ENCODE measurements around the gene ADGRF4. TPM values are rescaled to one million over a fixed set of nuclear protein-coding genes. Genes with fewer than 3 reads are reported as not detected.

ADGRF4 gene
- total and polyA plus RNA-seq, 9 of the 15 experiments (the other 6 are each of a cell fraction or from before 2014, with no cell fraction given): not detected

DNA sequence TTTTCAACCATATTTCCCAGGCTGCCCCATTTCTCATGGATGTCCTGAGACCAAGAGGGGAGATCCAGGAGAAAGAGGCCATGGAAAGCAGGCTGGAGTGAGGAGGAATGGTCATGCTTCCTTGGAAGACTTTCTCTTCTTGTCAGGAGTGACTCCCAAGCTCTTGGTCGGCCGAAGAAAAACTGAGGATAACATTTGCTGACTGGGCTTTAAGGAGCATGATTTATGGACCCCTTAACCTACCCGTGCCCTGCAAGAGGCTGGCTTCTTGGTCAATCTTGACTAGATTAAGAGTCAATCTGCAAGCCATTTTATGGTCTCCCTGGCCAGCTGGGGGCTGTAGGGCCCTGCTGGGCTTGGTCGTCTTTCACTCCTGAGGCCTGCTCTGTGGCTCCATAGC lies 22.8 kb downstream of the ADGRF4 start:
- WGBS (ENCODE audit: insufficient coverage, low coverage, missing lambda C conversion rate): 0% methylated on average over 4 of the region's 4 CpGs
- in situ Hi-C loops (cut with MboI): no loop called here
- no peak overlapping the region for H2AFZ ChIP-seq (ENCODE audit: low read depth, low read length)
- FAIRE-seq (no peak), ATAC-seq (peak; percentile 54), DNase-seq (ENCODE audit: extremely low read depth in 1 of 4, low spot score in 3 of 4) (no peak)
- H3K4me2 ChIP-seq (ENCODE audit: insufficient read depth, low read length): no peak overlapping the region
- no peaks in the 10 kb centered on the region for H4K20me1 ChIP-seq (replicated peaks; ENCODE audit: control insufficient read depth, insufficient read depth, low read length)
- CTCF ChIA-PET (ENCODE audit: low intra/inter-chr PET ratio): interaction anchor here (0.5 to 0.6 kb wide), 2 partner anchors 65 to 307 kb away, joined by 3 read pairs; no protein-coding TSS in a partner anchor
- POLR2A ChIA-PET: interaction anchor here (0.6 to 0.8 kb wide), 4 partner anchors 8 to 44 kb away, joined by 3 read pairs; no protein-coding TSS in a partner anchor
- BruUV-seq (replicated peaks): no TSS peak
- no peak overlapping the region for H3K27ac ChIP-seq (ENCODE audit: extremely low read depth, low read depth, low read length)
- H3K79me2 ChIP-seq (ENCODE audit: control insufficient read depth, insufficient read depth, low read length): no peaks in the 10 kb centered on the region
- no peaks in the 10 kb centered on the region for H3K4me1 ChIP-seq (replicated peaks in 1 of 2; ENCODE audit: control insufficient read depth in 2 of 2, insufficient read depth in 2 of 2, low read length in 2 of 2)
- H3K9ac ChIP-seq (ENCODE audit: insufficient read depth in 1 of 2, low read depth in 2 of 2, low read length in 2 of 2): no peak overlapping the region
- H3K4me3 ChIP-seq: no peak overlapping the region
- no peaks in the 10 kb centered on the region for H3K9me3 ChIP-seq (replicated peaks; ENCODE audit: control insufficient read depth, insufficient read depth, low read depth, low read length)
- H3K27me3 ChIP-seq (ENCODE audit: control insufficient read depth in 2 of 2, insufficient read depth in 2 of 2, low read length in 2 of 2): peaks cover 0 to 15% of the 10 kb centered on the region in 2 experiments; a peak in 3 of 5 replicates
- H3K36me3 ChIP-seq (ENCODE audit: control insufficient read depth, insufficient read depth, low read length): no peaks in the 10 kb centered on the region
- intact Hi-C loops (cut with micrococcal nuclease): no loop called here
- H3K9me1 ChIP-seq (ENCODE audit: control insufficient read depth, insufficient read depth, low read length): no peaks in the 10 kb centered on the region
- 0 out of 2 replicates have a peak, but pooled peaks have one; percentile 26 for TF ChIP-seq MAFF (IDR thresholded peaks at IDR 0.05; ENCODE audit: low read length)
- peak; percentile 22; the same call in 1 of the 2 replicates for TF ChIP-seq C11orf30 (IDR thresholded peaks at IDR 0.05; ENCODE audit: low read depth)
- peak; percentile 55; the same call in 1 of the 2 replicates for TF ChIP-seq ZNF316 (IDR thresholded peaks at IDR 0.05)
- TF ChIP-seq ESRRB (CRISPR knock-in tag; IDR thresholded peaks at IDR 0.05; ENCODE audit: borderline replicate concordance): no peak

DNA sequence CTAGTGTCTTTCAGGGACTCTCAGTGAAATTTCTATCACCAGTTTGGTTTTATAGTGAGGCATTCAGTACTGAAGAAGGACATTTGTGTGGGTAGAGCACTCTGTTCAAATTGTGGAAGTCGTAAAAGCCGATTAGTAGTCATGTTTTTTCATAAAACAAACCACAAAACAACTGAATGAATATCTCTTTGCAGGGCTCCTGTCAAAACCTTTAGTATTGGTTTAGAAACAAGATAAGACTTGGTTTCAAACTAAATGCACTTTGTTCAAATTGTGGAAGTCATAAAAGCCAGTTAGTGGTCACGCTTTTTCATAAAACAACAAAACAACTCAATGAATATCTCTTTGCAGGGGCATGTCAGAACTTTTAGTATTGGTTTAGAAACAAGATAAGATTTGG lies 23.8 kb downstream of the ADGRF4 start:
- Histone ChIP-seq H3K9me1 (ENCODE audit: control insufficient read depth, insufficient read depth, low read length) (no peaks in the 10 kb centered on the region), H3K27me3 (ENCODE audit: control insufficient read depth in 2 of 2, insufficient read depth in 2 of 2, low read length in 2 of 2) (peaks cover 0 to 15% of the 10 kb centered on the region in 2 experiments; a peak in 3 of 5 replicates), H3K4me3 (no peak overlapping the region), H3K4me1 (replicated peaks in 1 of 2; ENCODE audit: control insufficient read depth in 2 of 2, insufficient read depth in 2 of 2, low read length in 2 of 2) (no peaks in the 10 kb centered on the region), H4K20me1 (replicated peaks; ENCODE audit: control insufficient read depth, insufficient read depth, low read length) (no peaks in the 10 kb centered on the region), H3K36me3 (ENCODE audit: control insufficient read depth, insufficient read depth, low read length) (no peaks in the 10 kb centered on the region), H3K79me2 (ENCODE audit: control insufficient read depth, insufficient read depth, low read length) (no peaks in the 10 kb centered on the region), H2AFZ (ENCODE audit: low read depth, low read length) (no peak overlapping the region), H3K9ac (ENCODE audit: insufficient read depth in 1 of 2, low read depth in 2 of 2, low read length in 2 of 2) (no peak overlapping the region), H3K9me3 (replicated peaks; ENCODE audit: control insufficient read depth, insufficient read depth, low read depth, low read length) (no peaks in the 10 kb centered on the region), H3K27ac (ENCODE audit: extremely low read depth, low read depth, low read length) (no peak overlapping the region), H3K4me2 (ENCODE audit: insufficient read depth, low read length) (no peak overlapping the region)
- WGBS (ENCODE audit: insufficient coverage, low coverage, missing lambda C conversion rate): 0% methylated on average over 3 of the region's 3 CpGs
- no TSS peak for BruUV-seq (replicated peaks)
- intact Hi-C loops (cut with micrococcal nuclease) (no loop called here), in situ Hi-C loops (cut with MboI) (no loop called here)
- ChIA-PET CTCF (ENCODE audit: low intra/inter-chr PET ratio) (no interaction called here), POLR2A (no interaction called here)
- FAIRE-seq (no peak), ATAC-seq (no peak), DNase-seq (ENCODE audit: extremely low read depth in 1 of 4, low spot score in 3 of 4) (no peak)
- TF ChIP-seq ZNF764 (CRISPR knock-in tag; IDR thresholded peaks at IDR 0.05; ENCODE audit: low read depth): no peak
- TF ChIP-seq, protein P1, sequence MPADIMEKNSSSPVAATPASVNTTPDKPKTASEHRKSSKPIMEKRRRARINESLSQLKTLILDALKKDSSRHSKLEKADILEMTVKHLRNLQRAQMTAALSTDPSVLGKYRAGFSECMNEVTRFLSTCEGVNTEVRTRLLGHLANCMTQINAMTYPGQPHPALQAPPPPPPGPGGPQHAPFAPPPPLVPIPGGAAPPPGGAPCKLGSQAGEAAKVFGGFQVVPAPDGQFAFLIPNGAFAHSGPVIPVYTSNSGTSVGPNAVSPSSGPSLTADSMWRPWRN (IDR thresholded peaks at IDR 0.05; ENCODE audit: low read depth): 0 out of 2 replicates have a peak, but pooled peaks have one; percentile 24
- TF ChIP-seq, protein P2, sequence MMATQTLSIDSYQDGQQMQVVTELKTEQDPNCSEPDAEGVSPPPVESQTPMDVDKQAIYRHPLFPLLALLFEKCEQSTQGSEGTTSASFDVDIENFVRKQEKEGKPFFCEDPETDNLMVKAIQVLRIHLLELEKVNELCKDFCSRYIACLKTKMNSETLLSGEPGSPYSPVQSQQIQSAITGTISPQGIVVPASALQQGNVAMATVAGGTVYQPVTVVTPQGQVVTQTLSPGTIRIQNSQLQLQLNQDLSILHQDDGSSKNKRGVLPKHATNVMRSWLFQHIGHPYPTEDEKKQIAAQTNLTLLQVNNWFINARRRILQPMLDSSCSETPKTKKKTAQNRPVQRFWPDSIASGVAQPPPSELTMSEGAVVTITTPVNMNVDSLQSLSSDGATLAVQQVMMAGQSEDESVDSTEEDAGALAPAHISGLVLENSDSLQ (IDR thresholded peaks at IDR 0.05): no peak
- TF ChIP-seq RBBP5 (IDR thresholded peaks at IDR 0.05; ENCODE audit: borderline replicate concordance, insufficient read depth, low read length, poor library complexity, severe bottlenecking): no peak

All from K562 (cell line).